ACC112 (cell line): ENCODE results near the gene RABGAP1.

Experiments used
- H2AFZ ChIP-seq: fragments of 200-600 bp; sonication (generic); one replicate; pipeline ENCODE4 v1.6.0; 2017; ENCODE audit warnings: antibody characterized with exemption, low read length; ENCODE audit not compliant: unreplicated experiment
- H3K27ac ChIP-seq: fragments of 200-600 bp; sonication (generic); 2 replicates; pipeline ENCODE4 v1.5.1; 2014; ENCODE audit warnings: low read depth, mild to moderate bottlenecking, antibody characterized with exemption, low read length, moderate library complexity
- H3K27me3 ChIP-seq: fragments of 200-600 bp; sonication (generic); 2 replicates; pipeline ENCODE4 v1.6.1; 2014; ENCODE audit warnings: mild to moderate bottlenecking, antibody characterized with exemption, low read length, moderate library complexity, mixed read lengths; ENCODE audit not compliant: insufficient read depth
- H3K36me3 ChIP-seq: fragments of 200-600 bp; sonication (generic); 2 replicates; pipeline ENCODE4 v1.6.1; 2016; ENCODE audit warnings: mild to moderate bottlenecking, antibody characterized with exemption, low read length, moderate library complexity, mixed read lengths; ENCODE audit not compliant: insufficient read depth
- H3K4me1 ChIP-seq: fragments of 200-600 bp; sonication (generic); one replicate; pipeline ENCODE4 v1.6.1; 2016; ENCODE audit warnings: low read length, mixed read lengths; ENCODE audit not compliant: insufficient read depth, unreplicated experiment, control insufficient read depth
- H3K4me3 ChIP-seq: fragments of 200-600 bp; sonication (generic); 2 replicates; pipeline ENCODE4 v1.5.1; 2014; ENCODE audit warnings: mild to moderate bottlenecking, low read depth, low read length
- H3K79me2 ChIP-seq: fragments of 200-600 bp; sonication (generic); one replicate; pipeline ENCODE4 v1.6.0; 2016; ENCODE audit warnings: low read length; ENCODE audit not compliant: control insufficient read depth, unreplicated experiment, insufficient read depth

The RABGAP1 gene

DNA sequence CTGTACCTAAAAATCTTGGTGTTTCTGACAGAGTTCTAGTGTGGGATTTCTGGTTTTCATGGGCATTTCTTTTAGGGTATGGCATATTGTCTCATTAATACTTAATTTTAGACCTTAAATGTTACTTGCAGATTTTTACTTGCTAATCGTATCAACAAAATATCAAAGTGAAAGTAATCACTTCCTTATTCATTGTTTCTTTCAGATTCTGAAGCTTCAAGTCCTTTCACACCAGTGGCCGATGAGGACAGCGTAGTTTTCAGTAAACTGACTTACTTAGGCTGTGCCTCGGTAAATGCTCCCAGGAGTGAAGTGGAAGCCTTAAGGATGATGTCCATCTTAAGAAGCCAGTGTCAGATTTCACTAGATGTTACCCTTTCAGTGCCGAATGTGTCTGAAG, 45.2 kb downstream of the RABGAP1 start:
- H3K79me2 ChIP-seq: peaks cover 3% of the 10 kb centered on the region
- H3K27ac ChIP-seq: peak overlapping the region; percentile 19; the same call in 1 of the 2 replicates
- H2AFZ ChIP-seq: peak overlapping the region; percentile 48
- peak overlapping the region; percentile 70 for H3K4me3 ChIP-seq
- H3K4me1 ChIP-seq: peaks cover 7% of the 10 kb centered on the region
- H3K27me3 ChIP-seq: no peaks in the 10 kb centered on the region
- H3K36me3 ChIP-seq: peaks cover 22% of the 10 kb centered on the region

DNA sequence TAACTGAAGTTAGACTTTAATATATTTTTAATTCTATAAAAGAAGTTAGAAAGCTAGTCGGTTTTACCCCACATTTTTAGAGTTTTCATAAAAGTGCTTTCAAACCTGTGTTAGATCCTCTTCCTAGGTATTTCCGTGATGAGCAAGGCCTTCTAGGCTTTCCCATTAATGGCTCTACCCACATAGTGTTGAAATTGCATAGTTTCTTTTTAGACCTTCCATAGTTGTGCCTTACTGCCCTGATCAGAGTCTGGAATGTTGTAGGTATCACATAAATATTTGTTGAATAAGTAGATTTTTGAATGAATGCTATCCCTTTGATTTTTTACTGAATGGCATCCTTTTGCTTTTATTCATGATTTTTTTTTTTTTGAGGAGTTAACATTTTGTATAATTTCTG, 47.3 kb downstream of the RABGAP1 start:
- H2AFZ ChIP-seq: no peak overlapping the region
- H3K27me3 ChIP-seq: no peaks in the 10 kb centered on the region
- no peak overlapping the region for H3K4me3 ChIP-seq
- no peak overlapping the region for H3K27ac ChIP-seq
- H3K79me2 ChIP-seq: peaks cover 3% of the 10 kb centered on the region
- H3K36me3 ChIP-seq: peaks cover 22% of the 10 kb centered on the region
- peaks cover 7% of the 10 kb centered on the region for H3K4me1 ChIP-seq

DNA sequence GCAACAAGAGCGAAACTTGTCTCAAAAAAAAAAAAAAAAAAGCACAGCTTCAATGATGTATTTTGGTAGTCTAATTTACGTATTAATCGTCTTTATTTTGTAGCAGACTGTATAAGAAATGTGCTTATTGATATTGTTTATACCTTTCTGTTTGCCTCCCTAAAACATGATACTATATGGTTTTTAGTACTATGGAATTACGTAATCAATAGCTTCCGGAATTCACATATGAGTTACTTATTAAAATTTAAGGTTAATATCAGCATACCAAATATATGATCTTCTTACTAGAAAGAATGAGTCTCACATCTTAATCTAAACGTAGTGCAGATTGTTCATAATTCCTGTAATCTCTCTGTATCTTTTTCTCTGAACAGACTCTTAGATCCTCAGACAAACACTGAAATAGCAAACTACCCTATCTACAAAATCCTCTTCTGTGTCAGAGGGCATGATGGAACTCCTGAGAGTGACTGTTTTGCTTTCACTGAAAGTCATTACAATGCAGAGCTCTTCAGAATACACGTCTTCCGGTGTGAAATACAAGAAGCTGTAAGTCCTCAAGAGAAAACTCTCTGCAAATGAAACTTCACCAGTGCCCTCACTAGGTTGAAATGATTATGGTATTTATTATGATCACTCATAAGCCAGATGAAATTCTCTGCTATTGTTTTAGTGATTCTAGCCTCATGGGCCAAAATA, 48.3 kb downstream of the RABGAP1 start:
- H3K27ac ChIP-seq: no peak overlapping the region
- H3K36me3 ChIP-seq: peaks cover 18% of the 10 kb centered on the region

DNA sequence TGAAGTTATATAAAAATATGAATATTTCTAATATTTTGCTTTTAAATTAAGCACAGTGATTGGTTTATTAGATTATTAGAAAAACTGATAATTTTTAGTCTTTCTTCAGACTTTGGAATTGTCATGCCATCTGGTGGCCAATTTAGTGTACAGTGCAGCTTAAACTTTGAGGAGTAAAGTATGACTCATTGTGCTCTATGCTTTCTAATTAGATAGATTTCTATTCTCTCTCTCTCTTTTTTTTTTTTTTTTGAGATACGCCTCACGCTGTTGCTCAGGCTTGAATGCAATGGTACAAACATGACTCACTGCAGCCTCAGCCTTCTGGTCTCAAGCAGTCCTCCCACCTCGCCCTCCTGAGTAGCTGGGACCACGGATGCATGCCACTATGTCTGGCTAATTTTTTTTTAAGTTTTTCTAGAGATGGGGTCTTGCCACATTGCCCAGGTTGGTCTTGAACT, 50.6 kb downstream of the RABGAP1 start:
- Histone ChIP-seq H3K27ac (no peak overlapping the region), H3K36me3 (peaks cover 12% of the 10 kb centered on the region), H3K79me2 (no peaks in the 10 kb centered on the region), H2AFZ (no peak overlapping the region), H3K4me3 (no peak overlapping the region), H3K27me3 (no peaks in the 10 kb centered on the region), H3K4me1 (no peaks in the 10 kb centered on the region)

More for the DNA sequence above, 48.3 kb downstream of the RABGAP1 start:
- Histone ChIP-seq H3K4me1 (peaks cover 7% of the 10 kb centered on the region), H2AFZ (no peak overlapping the region), H3K27me3 (no peaks in the 10 kb centered on the region), H3K4me3 (no peak overlapping the region), H3K79me2 (no peaks in the 10 kb centered on the region)

DNA sequence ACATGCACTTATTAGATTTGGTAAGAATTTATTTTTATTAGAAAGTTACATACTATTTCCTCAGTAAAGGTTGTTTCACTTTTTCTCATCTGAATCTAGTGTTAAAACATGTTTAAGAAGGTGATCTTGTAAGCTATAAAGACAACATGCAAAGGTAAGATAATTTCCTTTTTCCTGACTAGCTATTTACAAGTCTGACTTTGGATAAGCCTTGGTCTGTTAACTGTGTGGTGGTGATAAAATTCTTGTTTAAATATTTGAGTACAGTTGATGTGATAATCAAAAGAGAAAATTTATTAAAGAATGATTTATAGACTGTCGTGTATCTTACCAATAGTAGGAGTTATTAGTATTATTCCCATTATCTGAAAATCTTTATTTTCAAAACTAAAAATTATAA, 55.8 kb downstream of the RABGAP1 start:
- no peaks in the 10 kb centered on the region for H3K27me3 ChIP-seq
- no peaks in the 10 kb centered on the region for H3K79me2 ChIP-seq
- no peak overlapping the region for H2AFZ ChIP-seq
- no peak overlapping the region for H3K4me3 ChIP-seq
- no peak overlapping the region for H3K27ac ChIP-seq
- peaks cover 6% of the 10 kb centered on the region; the same call in 1 of the 2 replicates for H3K36me3 ChIP-seq
- H3K4me1 ChIP-seq: peaks cover 6% of the 10 kb centered on the region

DNA sequence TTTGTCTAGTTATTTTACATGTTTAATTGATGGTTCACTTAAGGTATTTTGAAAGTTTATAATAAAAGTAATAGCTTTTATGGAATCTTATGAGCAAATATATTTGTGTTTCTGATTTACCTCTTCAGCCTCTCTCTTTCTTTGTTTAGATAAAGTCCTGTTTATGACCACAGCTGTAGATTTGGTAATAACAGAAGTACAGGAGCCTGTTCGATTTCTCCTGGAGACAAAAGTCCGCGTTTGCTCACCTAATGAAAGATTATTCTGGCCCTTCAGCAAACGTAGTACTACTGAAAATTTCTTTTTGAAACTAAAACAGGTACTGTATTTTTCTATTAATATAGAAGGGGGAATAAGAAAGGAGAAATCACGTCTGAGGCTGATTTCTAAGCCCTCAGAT, 57.6 kb downstream of the RABGAP1 start:
- H3K4me1 ChIP-seq: peaks cover 15% of the 10 kb centered on the region
- no peak overlapping the region for H3K4me3 ChIP-seq
- peaks cover 6% of the 10 kb centered on the region; the same call in 1 of the 2 replicates for H3K36me3 ChIP-seq
- no peak overlapping the region for H3K27ac ChIP-seq
- no peak overlapping the region for H2AFZ ChIP-seq
- no peaks in the 10 kb centered on the region for H3K27me3 ChIP-seq
- no peaks in the 10 kb centered on the region for H3K79me2 ChIP-seq

DNA sequence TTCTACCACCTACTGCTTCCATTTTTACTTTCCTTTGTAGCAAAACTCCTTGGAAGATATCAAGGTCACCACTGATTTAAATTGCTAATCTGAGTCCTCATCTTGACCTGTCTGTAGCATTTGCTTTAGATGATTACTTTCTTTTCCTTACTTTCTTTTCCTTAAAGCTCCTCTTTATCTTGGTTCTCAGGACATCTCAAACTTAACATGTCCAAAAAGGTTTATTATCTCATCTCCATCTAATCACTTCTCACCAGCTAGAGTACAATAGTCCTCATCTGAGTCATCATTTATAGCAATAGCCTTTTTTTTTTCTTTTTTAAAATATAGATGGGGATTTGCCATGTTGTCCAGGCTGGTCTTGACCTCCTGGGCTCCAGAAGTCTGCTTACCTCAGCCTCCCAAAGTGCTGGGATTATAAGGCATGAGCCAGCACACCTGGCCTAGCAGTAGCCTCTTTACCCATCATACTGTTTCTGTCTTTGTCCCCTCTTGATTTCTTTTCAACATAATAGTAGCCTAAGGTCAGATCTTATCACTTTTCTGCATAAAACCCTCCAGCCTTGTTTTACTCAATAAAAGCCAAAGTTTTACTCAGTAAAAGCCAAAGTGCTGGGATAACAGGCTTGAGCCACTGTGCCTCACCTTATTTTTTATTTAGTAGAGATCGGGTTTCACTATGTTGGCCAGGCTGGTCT, 59.7 kb downstream of the RABGAP1 start:
- Histone ChIP-seq H3K4me1 (peaks cover 20% of the 10 kb centered on the region), H3K36me3 (peaks cover 8% of the 10 kb centered on the region; the same call in 1 of the 2 replicates), H2AFZ (no peak overlapping the region), H3K27me3 (no peaks in the 10 kb centered on the region), H3K4me3 (no peak overlapping the region), H3K79me2 (no peaks in the 10 kb centered on the region), H3K27ac (no peak overlapping the region)

DNA sequence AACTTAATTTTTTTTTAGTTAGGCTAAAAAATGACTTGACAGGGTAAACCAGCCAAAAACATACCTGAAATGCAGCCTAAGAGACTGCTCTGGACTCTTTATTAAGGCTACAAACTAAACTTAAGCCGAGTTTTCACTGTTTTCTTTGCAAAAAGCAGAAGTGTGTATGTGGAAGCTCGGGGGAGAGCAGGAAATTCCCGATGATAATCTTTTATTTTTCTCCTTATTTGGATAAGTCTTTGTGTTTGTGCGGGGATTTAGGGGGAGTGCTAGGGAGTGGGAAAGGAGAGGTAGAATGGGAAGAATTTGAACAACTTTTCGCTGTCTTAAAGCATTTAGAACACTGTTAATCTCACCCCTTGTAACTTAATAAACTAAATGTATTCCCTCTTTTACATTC, 61.9 kb downstream of the RABGAP1 start:
- peaks cover 20% of the 10 kb centered on the region for H3K4me1 ChIP-seq
- H3K36me3 ChIP-seq: peaks cover 3% of the 10 kb centered on the region; the same call in 1 of the 2 replicates
- H3K79me2 ChIP-seq: no peaks in the 10 kb centered on the region
- peak overlapping the region; percentile 10 for H2AFZ ChIP-seq
- no peaks in the 10 kb centered on the region for H3K27me3 ChIP-seq
- H3K27ac ChIP-seq: peak overlapping the region; percentile 39
- H3K4me3 ChIP-seq: peak overlapping the region; percentile 12; the same call in 1 of the 2 replicates

DNA sequence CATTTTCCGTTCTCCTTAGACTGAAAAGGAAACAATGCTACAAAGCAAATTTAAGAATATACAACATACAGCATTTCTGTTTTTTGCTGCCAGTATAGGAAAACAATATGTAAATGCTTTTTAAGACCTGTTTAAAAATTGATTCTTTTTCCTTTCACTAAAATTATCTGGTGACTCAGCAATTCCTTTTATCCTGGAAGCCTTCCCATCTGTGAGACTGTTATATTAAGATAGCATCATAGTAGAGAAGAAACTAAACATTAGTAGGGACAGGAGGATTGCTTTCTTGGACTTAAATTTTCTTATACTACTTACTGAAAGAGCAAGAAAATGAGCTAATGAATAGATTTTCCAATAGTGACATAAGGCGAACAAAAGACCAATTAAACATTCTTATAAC, 62.6 kb downstream of the RABGAP1 start:
- Histone ChIP-seq H2AFZ (peak overlapping the region; percentile 10), H3K4me3 (0 out of 2 replicates have a peak overlapping the region, but pooled peaks have one; percentile 12), H3K27me3 (no peaks in the 10 kb centered on the region), H3K4me1 (peaks cover 20% of the 10 kb centered on the region), H3K36me3 (peaks cover 3% of the 10 kb centered on the region; the same call in 1 of the 2 replicates), H3K79me2 (no peaks in the 10 kb centered on the region), H3K27ac (peak overlapping the region; percentile 39)

DNA sequence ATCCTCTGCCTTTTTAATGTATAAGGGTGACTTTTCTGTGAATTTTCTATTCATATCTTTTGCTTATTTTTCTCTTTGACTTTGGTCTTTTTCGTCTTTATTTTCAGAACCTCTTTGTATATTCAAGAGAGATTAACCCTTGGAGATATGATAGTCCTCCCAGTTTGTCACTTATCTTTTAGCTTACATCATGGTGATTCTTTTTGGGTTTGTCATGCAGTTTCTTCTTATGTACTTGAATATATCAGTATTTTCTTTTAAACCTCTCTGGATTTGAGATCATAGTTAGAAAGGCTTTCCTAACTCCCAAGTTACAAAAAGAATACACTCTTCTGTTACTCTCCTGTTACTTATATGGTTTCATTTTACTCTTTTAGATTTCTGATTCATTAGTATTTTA, 65.1 kb downstream of the RABGAP1 start:
- peaks cover 10% of the 10 kb centered on the region for H3K36me3 ChIP-seq
- H3K79me2 ChIP-seq: no peaks in the 10 kb centered on the region
- H3K4me3 ChIP-seq: no peak overlapping the region
- H2AFZ ChIP-seq: no peak overlapping the region
- no peak overlapping the region for H3K27ac ChIP-seq
- H3K27me3 ChIP-seq: no peaks in the 10 kb centered on the region
- H3K4me1 ChIP-seq: peaks cover 14% of the 10 kb centered on the region
